HL-60 (cell line): Measurements from ENCODE around the gene PRKCD.
A peak's percentile ranks its signal among the peaks of the same experiment; 100 is the strongest.

ENCODE experiments used
- DNase-seq, 2 experiments: peaks; one replicate each; pipeline ENCODE4 v3.0.0-alpha.2; 2010 to 2020; ENCODE audit warnings: low read depth in 1 of 2, low spot score in 1 of 2
- H3K27ac ChIP-seq: fragments of 250-450 bp; sonication (Bioruptor Pico); replicated peaks from 2 replicates; pipeline ENCODE4 v1.5.1; 2020; ENCODE audit warnings: mild to moderate bottlenecking, moderate library complexity
- H3K27me3 ChIP-seq: fragments of 250-450 bp; sonication (Bioruptor Pico); 2 replicates; pipeline ENCODE4 v1.5.1; 2021; ENCODE audit warnings: mild to moderate bottlenecking, moderate library complexity; ENCODE audit not compliant: insufficient read depth, poor library complexity, severe bottlenecking
- H3K4me3 ChIP-seq: replicated peaks from 2 replicates; pipeline ENCODE4 v1.5.1; 2011; ENCODE audit warnings: mild to moderate bottlenecking, control low read depth, low read length; ENCODE audit not compliant: insufficient read depth
- POLR2AphosphoS5 ChIP-seq: IDR thresholded peaks from 2 replicates; pipeline ENCODE4 v1.6.1; 2012; ENCODE audit warnings: low read depth
- SPI1 ChIP-seq: IDR thresholded peaks from 2 replicates; pipeline ENCODE4 v1.6.1; 2012; ENCODE audit warnings: low read depth, mild to moderate bottlenecking, borderline replicate concordance
- TF ChIP-seq, protein P1 (sequence below): IDR thresholded peaks from one replicate; pipeline ENCODE4 v1.5.1; 2011; ENCODE audit warnings: low read length, control low read depth, inconsistent platforms; ENCODE audit not compliant: insufficient read depth
- TF ChIP-seq, protein P2 (sequence below): IDR thresholded peaks from 2 replicates; pipeline ENCODE4 v1.6.1; 2012; ENCODE audit warnings: low read depth; ENCODE audit not compliant: insufficient replicate concordance

Gene PRKCD

DNA sequence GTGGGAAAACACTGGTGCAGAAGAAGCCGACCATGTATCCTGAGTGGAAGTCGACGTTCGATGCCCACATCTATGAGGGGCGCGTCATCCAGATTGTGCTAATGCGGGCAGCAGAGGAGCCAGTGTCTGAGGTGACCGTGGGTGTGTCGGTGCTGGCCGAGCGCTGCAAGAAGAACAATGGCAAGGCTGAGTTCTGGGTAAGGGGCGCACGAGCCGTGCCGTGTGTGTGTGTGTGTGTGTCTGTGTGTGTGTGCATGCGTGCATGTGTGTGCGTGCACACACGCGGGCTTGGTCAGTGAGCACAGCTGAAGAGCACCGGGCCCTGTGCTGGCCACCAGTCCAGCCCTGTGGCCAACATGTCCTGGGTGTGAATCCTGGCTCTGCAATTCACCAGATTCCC is 18.6 kb downstream of the PRKCD start:
- Histone ChIP-seq H3K27me3 (no peaks in the 10 kb centered on the region), H3K27ac (peak overlapping the region; percentile 22), H3K4me3 (no peak overlapping the region)
- DNase-seq = no peak
- TF ChIP-seq POLR2AphosphoS5 (peak; percentile 27), SPI1 (no peak)
- TF ChIP-seq, protein P1, sequence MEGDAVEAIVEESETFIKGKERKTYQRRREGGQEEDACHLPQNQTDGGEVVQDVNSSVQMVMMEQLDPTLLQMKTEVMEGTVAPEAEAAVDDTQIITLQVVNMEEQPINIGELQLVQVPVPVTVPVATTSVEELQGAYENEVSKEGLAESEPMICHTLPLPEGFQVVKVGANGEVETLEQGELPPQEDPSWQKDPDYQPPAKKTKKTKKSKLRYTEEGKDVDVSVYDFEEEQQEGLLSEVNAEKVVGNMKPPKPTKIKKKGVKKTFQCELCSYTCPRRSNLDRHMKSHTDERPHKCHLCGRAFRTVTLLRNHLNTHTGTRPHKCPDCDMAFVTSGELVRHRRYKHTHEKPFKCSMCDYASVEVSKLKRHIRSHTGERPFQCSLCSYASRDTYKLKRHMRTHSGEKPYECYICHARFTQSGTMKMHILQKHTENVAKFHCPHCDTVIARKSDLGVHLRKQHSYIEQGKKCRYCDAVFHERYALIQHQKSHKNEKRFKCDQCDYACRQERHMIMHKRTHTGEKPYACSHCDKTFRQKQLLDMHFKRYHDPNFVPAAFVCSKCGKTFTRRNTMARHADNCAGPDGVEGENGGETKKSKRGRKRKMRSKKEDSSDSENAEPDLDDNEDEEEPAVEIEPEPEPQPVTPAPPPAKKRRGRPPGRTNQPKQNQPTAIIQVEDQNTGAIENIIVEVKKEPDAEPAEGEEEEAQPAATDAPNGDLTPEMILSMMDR = no peak
- TF ChIP-seq, protein P2, sequence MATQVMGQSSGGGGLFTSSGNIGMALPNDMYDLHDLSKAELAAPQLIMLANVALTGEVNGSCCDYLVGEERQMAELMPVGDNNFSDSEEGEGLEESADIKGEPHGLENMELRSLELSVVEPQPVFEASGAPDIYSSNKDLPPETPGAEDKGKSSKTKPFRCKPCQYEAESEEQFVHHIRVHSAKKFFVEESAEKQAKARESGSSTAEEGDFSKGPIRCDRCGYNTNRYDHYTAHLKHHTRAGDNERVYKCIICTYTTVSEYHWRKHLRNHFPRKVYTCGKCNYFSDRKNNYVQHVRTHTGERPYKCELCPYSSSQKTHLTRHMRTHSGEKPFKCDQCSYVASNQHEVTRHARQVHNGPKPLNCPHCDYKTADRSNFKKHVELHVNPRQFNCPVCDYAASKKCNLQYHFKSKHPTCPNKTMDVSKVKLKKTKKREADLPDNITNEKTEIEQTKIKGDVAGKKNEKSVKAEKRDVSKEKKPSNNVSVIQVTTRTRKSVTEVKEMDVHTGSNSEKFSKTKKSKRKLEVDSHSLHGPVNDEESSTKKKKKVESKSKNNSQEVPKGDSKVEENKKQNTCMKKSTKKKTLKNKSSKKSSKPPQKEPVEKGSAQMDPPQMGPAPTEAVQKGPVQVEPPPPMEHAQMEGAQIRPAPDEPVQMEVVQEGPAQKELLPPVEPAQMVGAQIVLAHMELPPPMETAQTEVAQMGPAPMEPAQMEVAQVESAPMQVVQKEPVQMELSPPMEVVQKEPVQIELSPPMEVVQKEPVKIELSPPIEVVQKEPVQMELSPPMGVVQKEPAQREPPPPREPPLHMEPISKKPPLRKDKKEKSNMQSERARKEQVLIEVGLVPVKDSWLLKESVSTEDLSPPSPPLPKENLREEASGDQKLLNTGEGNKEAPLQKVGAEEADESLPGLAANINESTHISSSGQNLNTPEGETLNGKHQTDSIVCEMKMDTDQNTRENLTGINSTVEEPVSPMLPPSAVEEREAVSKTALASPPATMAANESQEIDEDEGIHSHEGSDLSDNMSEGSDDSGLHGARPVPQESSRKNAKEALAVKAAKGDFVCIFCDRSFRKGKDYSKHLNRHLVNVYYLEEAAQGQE = no peak

DNA sequence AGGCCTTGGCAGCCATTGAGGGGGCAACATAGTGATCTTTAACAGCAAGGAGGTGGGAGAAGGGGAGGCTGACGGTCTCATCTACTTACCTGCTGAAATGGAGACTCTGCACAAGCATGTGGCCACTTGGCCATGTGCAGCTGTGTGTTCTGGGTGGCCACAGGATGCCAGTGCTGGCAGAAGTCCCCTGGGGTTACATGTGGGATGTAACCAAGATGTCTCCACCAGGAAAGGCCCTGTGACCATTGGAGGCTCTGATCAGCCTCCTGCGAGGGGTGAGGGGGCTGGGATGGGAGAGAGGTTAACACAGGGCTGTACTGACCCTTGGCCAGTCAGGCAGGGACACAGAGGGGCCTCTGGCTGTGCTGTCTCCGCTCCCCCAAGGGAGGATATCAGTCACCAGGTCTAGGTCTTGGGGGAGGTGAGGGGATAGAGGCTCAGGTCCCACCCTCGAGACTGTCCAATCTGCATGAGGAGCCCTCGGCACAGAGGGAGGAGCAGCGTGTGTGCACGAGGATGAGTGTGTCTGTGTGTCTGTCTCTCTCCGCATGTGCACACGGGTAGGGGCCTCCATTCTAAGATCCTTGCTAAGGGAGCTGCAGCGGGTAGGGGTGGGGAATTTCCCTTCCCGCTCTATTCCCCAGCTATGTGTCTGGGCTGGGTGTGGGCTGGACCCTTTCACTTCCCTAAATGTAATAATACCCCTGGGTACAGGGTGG is 19.5 kb downstream of the PRKCD start:
- TF ChIP-seq SPI1 = peak; percentile 70; the same call in 1 of the 2 replicates
- TF ChIP-seq, protein P1 = no peak
- H3K4me3 ChIP-seq = no peak overlapping the region
- no peaks in the 10 kb centered on the region for H3K27me3 ChIP-seq
- DNase-seq = no peak
- peak overlapping the region; percentile 22 for H3K27ac ChIP-seq

DNA sequence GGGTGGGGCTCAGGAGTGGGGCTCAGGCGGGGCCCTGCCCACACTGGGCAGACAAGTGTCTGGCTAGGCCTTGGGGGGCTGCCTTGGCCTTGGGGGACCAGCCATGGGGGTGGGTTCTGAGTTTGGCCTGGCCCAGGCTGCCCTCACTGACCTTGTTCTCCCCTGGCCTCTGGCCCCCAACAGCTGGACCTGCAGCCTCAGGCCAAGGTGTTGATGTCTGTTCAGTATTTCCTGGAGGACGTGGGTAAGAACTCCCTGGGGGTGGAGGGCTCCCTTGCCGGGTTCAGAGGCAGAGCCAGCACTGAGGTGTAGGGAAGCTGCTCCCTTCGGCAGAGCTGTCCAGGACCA is 20.0 kb downstream of the PRKCD start:
- Histone ChIP-seq H3K27ac (no peak overlapping the region; the same call in 1 of the 2 replicates), H3K4me3 (no peak overlapping the region), H3K27me3 (no peaks in the 10 kb centered on the region)
- DNase-seq = no peak
- peak; percentile 7; the same call in 1 of the 2 replicates for TF ChIP-seq POLR2AphosphoS5
- TF ChIP-seq, protein P1 = no peak

DNA sequence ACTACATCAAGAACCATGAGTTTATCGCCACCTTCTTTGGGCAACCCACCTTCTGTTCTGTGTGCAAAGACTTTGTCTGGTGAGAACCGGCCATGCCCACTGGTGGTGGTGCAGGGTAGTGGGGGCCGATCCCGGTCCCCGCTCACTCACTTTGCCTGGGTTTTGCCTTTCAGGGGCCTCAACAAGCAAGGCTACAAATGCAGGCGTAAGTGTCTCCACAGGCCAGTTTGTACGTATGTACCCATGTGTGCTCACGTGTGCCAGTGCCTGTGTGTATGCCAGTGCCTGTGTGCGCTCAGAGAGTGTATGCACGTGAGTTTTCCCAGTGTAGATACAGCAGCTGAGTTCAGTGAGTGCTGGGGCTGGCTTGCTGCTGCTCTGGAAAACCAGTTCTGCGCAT is 20.5 kb downstream of the PRKCD start:
- no peak for TF ChIP-seq SPI1
- TF ChIP-seq, protein P1 = no peak
- Histone ChIP-seq H3K27me3 (no peaks in the 10 kb centered on the region), H3K27ac (no peak overlapping the region), H3K4me3 (no peak overlapping the region)
- no peak for DNase-seq
